Hepatocyte (in vitro differentiated cells): ENCODE data around the gene TM4SF1. TPM values are rescaled to one million over a fixed set of nuclear protein-coding genes. Genes with fewer than 3 reads are reported as not detected.
A peak's percentile ranks its signal among the peaks of the same experiment; 100 is the strongest.

Experiments
- DNase-seq: peaks from one replicate; pipeline ENCODE4 v3.0.0-alpha.2; 2016; ENCODE audit warnings: low spot score
- H2AFZ ChIP-seq: fragments of 200-600 bp; sonication (generic); 2 replicates; pipeline ENCODE4 v1.6.0; 2016; ENCODE audit warnings: antibody characterized with exemption, mild to moderate bottlenecking
- H3K27ac ChIP-seq: fragments of 200-600 bp; sonication (generic); 2 replicates; pipeline ENCODE4 v1.5.1; 2016; ENCODE audit warnings: mild to moderate bottlenecking
- H3K27me3 ChIP-seq: fragments of 200-600 bp; sonication (generic); 2 replicates; pipeline ENCODE4 v1.6.1; 2016
- H3K36me3 ChIP-seq: fragments of 200-600 bp; sonication (generic); replicated peaks from 2 replicates; pipeline ENCODE4 v1.5.1; 2016; ENCODE audit warnings: low read depth; ENCODE audit not compliant: insufficient read depth
- H3K4me1 ChIP-seq: fragments of 200-600 bp; sonication (generic); 2 replicates; pipeline ENCODE4 v1.5.1; 2016; ENCODE audit warnings: mild to moderate bottlenecking, moderate library complexity; ENCODE audit not compliant: insufficient read depth
- H3K4me2 ChIP-seq: fragments of 200-600 bp; sonication (generic); 2 replicates; pipeline ENCODE4 v1.6.0; 2016
- H3K4me3 ChIP-seq: fragments of 200-600 bp; sonication (generic); 2 replicates; pipeline ENCODE4 v1.5.1; 2016; ENCODE audit warnings: mild to moderate bottlenecking
- H3K79me2 ChIP-seq: fragments of 200-600 bp; sonication (generic); 2 replicates; pipeline ENCODE4 v1.6.0; 2017; ENCODE audit warnings: mild to moderate bottlenecking
- H3K9me2 ChIP-seq: fragments of 200-600 bp; sonication (generic); replicated peaks from 2 replicates; pipeline ENCODE4 v1.6.0; 2017; ENCODE audit warnings: mild to moderate bottlenecking; ENCODE audit not compliant: insufficient read depth
- H3K9me3 ChIP-seq: fragments of 200-600 bp; sonication (generic); 2 replicates; pipeline ENCODE4 v1.5.1; 2016; ENCODE audit warnings: low read depth, mild to moderate bottlenecking
- H4K20me1 ChIP-seq: fragments of 200-600 bp; sonication (generic); 2 replicates; pipeline ENCODE4 v1.6.0; 2016; ENCODE audit warnings: mild to moderate bottlenecking; ENCODE audit not compliant: insufficient read depth, poor library complexity, severe bottlenecking
- EZH2 ChIP-seq: fragments of 200-600 bp; sonication (generic); IDR thresholded peaks from 2 replicates; pipeline ENCODE4 v1.6.1; 2016; ENCODE audit warnings: antibody characterized with exemption, mild to moderate bottlenecking, borderline replicate concordance
- EZH2phosphoT487 ChIP-seq: fragments of 200-600 bp; sonication (generic); IDR thresholded peaks from one replicate; pipeline ENCODE4 v1.6.1; 2018; ENCODE audit warnings: antibody characterized with exemption, mild to moderate bottlenecking, low read depth, moderate library complexity; ENCODE audit not compliant: unreplicated experiment, severe bottlenecking
- WGBS: methylation state at CpG from one replicate; pipeline ENCODE4 v1.1.6; 2016; ENCODE audit warnings: low lambda C conversion rate; ENCODE audit errors: missing lambda C conversion rate; 5-methylcytosine and 5-hydroxymethylcytosine counted together
- polyA plus RNA-seq: library from polyadenylated mRNA; unstranded; fragments of >200 nt; fragmentation: Nextera tagmentation; extraction: Ambion mirVana; gene quantifications from 2 replicates; pipeline ENCODE4 v1.2.1, GENCODE V29; 2016
- total RNA-seq: library from RNA; depleted of rRNA; stranded (reverse); fragments of >200 nt; gene quantifications from 2 replicates; pipeline ENCODE4 v1.2.3, GENCODE V29; 2014
- TF ChIP-seq, protein P1 (sequence below): fragments of 200-600 bp; sonication (generic); IDR thresholded peaks from 2 replicates; pipeline ENCODE4 v1.5.1; 2016; ENCODE audit warnings: antibody characterized with exemption, mild to moderate bottlenecking; ENCODE audit not compliant: poor library complexity

The TM4SF1 gene
- total and polyA plus RNA-seq, 2 experiments from 2014 or later = 166 to 179 TPM

DNA sequence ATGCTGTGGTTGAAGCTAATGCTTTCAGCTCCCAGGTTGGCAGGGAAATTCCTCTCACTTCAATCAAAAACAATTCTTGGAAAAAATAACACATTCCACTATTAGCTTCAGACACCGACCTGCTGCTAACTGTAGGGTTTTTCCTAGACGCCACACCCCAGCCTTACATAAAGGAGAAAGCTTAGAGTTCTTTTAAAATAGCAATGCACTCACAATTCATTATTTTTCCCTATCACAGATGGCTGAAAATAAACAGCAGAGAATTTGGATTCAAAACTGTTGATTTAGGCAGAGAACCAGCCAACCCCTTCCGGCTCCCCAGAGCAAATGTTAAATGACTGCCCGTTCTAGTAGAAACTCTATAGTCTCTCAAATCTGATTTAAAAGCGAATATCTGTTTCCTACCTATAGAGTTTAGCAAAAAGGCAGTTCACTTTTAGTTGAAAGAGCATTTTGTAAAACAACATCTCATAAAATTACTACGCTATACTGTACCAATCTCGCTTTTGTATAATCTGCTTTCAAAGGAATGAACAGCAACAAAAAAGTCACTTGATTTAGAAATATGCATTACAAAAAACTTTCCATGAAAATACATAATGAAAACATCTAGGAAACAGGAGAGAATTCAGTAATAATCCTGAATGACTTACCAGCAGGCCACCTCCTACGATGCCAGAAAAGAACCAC lies 586 bp downstream of the TM4SF1 start:
- 58% methylated on average over 8 of the region's 8 CpGs for WGBS

DNA sequence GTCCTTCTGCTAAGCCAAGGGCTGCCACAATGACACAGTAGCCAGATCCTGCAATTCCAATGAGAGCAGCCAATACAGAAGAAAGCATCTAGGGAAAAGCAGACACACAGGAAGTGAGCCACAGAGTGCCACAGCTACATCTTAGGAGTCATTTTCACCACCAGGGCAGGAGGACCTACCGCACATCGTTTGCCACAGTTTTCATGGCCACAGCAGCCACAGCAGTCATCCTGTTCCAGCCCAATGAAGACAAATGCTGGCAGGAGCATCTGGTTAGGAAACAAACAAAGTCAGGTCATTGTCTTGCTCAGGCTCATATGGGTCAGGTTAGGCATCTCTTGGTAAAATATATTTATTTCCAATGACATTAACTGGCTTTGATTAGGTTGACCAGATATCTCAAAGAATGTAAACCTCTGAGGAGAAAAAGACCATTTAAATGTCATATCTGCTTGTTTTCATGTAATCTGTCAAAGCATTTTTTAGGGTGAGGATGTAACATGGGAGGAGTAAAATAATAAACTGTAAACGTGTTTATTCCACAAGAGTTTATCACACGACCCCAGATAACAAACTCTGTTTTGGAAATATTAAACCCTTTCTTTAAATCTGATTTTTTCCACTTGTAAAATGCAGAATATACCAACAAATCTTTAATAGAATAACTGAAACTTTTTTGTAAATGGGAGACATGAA lies 1.8 kb downstream of the TM4SF1 start:
- WGBS = 81% methylated on average over 4 of the region's 4 CpGs
- Histone ChIP-seq H3K4me1 (peaks cover 35% of the 10 kb centered on the region), H3K9me2 (no peaks in the 10 kb centered on the region), H3K4me2 (peak overlapping the region; percentile 42), H3K9me3 (no peaks in the 10 kb centered on the region), H3K4me3 (peak overlapping the region; percentile 3), H3K27ac (peak overlapping the region; percentile 90), H2AFZ (no peak overlapping the region), H3K79me2 (no peaks in the 10 kb centered on the region), H4K20me1 (no peaks in the 10 kb centered on the region), H3K27me3 (no peaks in the 10 kb centered on the region), H3K36me3 (no peaks in the 10 kb centered on the region)
- TF ChIP-seq EZH2phosphoT487 = no peak
- TF ChIP-seq, protein P1, sequence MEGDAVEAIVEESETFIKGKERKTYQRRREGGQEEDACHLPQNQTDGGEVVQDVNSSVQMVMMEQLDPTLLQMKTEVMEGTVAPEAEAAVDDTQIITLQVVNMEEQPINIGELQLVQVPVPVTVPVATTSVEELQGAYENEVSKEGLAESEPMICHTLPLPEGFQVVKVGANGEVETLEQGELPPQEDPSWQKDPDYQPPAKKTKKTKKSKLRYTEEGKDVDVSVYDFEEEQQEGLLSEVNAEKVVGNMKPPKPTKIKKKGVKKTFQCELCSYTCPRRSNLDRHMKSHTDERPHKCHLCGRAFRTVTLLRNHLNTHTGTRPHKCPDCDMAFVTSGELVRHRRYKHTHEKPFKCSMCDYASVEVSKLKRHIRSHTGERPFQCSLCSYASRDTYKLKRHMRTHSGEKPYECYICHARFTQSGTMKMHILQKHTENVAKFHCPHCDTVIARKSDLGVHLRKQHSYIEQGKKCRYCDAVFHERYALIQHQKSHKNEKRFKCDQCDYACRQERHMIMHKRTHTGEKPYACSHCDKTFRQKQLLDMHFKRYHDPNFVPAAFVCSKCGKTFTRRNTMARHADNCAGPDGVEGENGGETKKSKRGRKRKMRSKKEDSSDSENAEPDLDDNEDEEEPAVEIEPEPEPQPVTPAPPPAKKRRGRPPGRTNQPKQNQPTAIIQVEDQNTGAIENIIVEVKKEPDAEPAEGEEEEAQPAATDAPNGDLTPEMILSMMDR = no peak
- TF ChIP-seq EZH2 = no peak
- DNase-seq = no peak

More for the DNA sequence above, 586 bp downstream of the TM4SF1 start:
- Histone ChIP-seq H3K36me3 (no peaks in the 10 kb centered on the region), H3K4me3 (no peak overlapping the region), H3K4me1 (peaks cover 30% of the 10 kb centered on the region), H3K79me2 (no peaks in the 10 kb centered on the region), H3K4me2 (peak overlapping the region; percentile 50), H2AFZ (no peak overlapping the region), H4K20me1 (no peaks in the 10 kb centered on the region), H3K27me3 (no peaks in the 10 kb centered on the region), H3K9me2 (no peaks in the 10 kb centered on the region), H3K27ac (peak overlapping the region; percentile 90), H3K9me3 (no peaks in the 10 kb centered on the region)
- DNase-seq = no peak
- TF ChIP-seq EZH2phosphoT487 = no peak
- TF ChIP-seq, protein P1 = no peak
- TF ChIP-seq EZH2 = no peak

DNA sequence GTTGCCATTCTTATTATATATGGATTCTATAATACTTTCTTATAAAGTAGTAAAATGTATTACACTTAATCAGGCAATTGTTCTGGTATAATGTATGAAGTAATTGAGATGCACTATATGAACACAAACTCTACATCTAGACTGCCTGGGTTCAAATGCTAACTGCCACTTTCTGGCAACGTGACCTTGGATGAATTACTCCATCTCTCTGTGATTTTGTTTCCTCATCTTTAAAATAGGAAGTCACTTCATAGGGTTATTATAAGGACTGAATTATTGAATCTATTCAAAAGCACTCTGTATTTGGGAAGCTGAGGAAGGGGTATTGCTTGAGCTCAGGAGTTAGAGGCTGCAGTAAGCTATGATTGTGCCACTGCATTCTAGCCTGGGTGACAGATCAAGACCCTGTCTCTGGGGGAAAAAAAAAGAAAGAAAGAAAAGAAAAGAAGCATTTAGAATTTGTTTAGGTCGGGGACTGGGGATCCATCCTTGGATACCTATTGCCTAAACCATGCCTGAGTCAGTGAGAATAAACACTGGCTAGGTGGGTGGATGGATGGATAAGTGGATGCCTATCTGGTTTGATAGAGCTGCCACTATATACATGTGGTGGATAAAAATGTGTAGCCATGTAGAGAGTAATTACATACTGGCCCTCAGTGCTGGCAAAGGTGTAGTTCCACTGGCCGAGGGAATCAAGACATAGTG lies 2.5 kb downstream of the TM4SF1 start:
- 93% methylated on average over 3 of the region's 3 CpGs for WGBS
- H3K9me2 ChIP-seq = no peaks in the 10 kb centered on the region
- H4K20me1 ChIP-seq = no peaks in the 10 kb centered on the region
- H3K79me2 ChIP-seq = no peaks in the 10 kb centered on the region
- DNase-seq = no peak
- no peaks in the 10 kb centered on the region for H3K27me3 ChIP-seq
- H3K27ac ChIP-seq = peak overlapping the region; percentile 15
- H3K4me3 ChIP-seq = no peak overlapping the region
- TF ChIP-seq EZH2 = no peak
- TF ChIP-seq, protein P1 = no peak
- TF ChIP-seq EZH2phosphoT487 = no peak
- no peak overlapping the region for H2AFZ ChIP-seq
- H3K36me3 ChIP-seq = no peaks in the 10 kb centered on the region
- H3K4me1 ChIP-seq = peaks cover 42% of the 10 kb centered on the region
- peak overlapping the region; percentile 42 for H3K4me2 ChIP-seq
- H3K9me3 ChIP-seq = no peaks in the 10 kb centered on the region
